HG02588 (cell line): ENCODE data around the gene CHRM4.
"Not testable (repeated sequence)": the region's sequence is repeated elsewhere in the genome, so short reads cannot be mapped to it uniquely, and the experiment has no call there.

Experiments used
- ATAC-seq: cut with Tn5 transposase; IDR thresholded peaks from one replicate; pipeline ENCODE4 v1.9.1; 2021; ENCODE audit warnings: mild to moderate bottlenecking, moderate library complexity; ENCODE audit not compliant: unreplicated experiment

The CHRM4 gene

DNA sequence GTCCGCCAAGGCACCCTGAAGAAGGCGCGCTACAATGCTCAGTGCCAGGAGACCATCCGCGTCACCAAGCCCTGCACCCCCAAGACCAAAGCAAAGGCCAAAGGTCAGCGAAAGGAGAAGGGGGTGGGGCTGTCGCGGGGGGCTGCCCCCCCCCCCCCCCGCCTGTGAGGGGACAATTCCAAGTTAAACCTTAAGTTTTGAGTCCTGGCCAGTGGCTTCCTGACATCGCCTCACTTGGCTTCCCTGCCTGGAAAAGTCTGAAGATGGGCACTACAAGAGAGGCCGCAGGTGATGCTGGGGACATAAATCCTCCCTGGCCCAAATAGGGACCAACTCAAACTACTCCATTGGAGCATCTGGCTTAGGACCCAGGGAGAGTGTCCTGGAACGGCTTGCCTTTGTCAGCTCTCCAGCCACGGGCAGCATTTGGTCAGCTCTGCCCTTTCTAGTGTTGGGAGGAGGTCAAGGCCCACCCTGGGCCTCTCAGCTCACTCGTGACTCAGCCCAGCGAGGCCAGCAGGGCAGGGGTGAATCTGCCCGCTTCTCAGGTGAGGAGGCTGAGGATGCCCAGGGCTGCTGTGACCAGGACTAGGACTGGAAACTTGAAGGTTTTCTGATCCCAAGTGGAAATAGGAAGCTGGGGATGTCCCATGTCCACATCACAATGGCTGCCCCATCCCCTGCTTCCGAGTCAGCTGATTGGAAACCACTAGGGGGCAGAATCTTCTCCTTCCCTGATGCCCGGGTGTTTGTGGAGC is 8.8 kb downstream of the CHRM4 start:
- ATAC-seq: no peak

DNA sequence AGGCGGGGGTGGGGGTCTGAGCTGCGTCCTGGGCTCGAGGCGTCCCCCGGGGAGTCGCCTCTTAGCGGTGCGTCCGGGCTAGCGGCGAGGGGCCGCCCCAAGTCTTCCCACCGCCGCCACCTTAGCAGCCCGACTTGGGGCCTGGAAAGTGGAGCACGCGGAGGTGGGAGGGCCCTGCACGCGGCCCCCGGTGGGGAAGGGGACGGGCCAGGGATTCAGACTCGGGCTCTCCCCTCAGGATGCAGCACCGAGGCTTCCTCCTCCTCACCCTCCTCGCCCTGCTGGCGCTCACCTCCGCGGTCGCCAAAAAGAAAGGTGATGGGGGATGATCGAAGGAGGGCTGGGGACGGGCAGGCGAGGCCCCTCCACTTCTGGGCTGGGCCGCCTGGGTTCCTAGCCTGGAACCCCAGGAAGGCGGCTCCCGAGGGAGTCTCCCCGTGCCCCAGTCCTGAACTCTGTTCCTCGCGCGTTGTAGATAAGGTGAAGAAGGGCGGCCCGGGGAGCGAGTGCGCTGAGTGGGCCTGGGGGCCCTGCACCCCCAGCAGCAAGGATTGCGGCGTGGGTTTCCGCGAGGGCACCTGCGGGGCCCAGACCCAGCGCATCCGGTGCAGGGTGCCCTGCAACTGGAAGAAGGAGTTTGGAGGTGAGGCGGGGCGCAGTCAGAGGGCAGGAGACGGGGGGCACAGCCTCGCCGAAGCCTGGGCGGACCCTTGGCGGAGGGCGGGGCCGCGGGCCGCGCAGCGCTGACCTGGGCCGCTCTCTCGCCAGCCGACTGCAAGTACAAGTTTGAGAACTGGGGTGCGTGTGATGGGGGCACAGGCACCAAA is 9.5 kb downstream of the CHRM4 start:
- ATAC-seq: no peak

DNA sequence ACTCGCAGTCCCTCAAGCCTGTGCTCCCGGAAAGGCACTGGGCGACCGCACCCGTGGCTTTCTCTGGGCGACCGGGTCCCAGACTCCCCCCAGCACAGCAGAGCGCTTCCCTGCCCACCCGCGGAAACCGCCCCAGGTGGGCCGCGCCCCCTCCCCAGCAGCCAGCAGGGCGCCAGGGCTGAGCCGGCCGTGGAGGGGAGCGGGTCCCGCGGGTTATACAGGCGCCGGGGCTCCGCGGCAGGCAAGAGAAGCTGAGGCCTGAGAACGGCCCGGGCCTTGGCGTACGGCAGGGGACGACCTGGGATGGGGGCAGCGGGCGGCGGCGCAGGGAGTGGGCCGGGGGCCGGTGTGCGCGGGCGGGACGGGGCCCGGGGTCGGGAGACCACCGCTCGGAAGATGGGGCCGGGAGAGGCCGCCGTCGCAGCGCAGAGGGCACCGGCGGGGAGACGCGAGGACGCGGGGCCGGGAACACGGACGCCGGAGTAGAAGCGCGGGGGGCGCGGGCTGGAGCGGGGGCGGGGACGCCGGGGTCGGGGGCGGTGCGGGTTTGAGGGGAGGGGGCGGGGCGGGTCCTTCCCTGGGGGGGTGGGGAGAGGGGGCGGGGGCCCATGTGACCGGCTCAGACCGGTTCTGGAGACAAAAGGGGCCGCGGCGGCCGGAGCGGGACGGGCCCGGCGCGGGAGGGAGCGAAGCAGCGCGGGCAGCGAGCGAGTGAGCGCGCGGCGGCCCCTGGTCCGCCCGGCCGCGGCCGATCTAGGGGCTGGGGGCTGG is 10.3 kb downstream of the CHRM4 start, which contains the start of gene MDK:
Gene MDK (plus strand): TSS at position 622 of the 771 bp plus-strand sequence. CDS start 389 bp downstream, outside the sequence.
- peak; percentile 3 for ATAC-seq

DNA sequence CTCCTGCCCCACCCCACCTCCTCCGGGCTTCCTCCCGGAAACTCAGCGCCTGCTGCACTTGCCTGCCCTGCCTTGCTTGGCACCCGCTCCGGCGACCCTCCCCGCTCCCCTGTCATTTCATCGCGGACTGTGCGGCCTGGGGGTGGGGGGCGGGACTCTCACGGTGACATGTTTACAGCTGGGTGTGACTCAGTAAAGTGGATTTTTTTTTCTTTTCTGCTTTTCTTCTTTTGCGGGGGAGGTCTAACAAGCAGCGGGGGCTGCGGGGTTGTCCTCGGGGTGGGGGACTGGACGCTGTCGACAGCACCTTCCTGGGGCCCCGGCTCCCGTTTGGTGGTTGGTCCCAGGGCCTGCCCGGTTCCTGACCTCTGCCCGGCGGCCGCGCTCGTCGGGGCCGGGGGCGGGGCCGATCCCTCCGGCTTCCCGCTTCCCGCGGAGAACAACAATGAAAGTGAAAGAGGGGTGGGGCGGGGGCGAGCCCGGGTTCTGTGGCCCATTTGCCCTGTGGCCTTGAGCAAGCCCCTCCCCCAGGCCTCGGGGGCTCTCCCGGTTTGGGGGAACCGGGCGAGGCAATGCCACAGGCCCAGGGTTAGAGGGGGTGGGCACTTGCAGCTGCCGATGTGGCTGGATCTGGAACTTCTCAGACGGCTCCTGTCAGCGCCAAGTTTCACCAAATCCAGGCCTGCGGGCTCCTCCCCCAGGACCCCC is 11.1 kb downstream of the CHRM4 start:
- peak; percentile 46 for ATAC-seq

DNA sequence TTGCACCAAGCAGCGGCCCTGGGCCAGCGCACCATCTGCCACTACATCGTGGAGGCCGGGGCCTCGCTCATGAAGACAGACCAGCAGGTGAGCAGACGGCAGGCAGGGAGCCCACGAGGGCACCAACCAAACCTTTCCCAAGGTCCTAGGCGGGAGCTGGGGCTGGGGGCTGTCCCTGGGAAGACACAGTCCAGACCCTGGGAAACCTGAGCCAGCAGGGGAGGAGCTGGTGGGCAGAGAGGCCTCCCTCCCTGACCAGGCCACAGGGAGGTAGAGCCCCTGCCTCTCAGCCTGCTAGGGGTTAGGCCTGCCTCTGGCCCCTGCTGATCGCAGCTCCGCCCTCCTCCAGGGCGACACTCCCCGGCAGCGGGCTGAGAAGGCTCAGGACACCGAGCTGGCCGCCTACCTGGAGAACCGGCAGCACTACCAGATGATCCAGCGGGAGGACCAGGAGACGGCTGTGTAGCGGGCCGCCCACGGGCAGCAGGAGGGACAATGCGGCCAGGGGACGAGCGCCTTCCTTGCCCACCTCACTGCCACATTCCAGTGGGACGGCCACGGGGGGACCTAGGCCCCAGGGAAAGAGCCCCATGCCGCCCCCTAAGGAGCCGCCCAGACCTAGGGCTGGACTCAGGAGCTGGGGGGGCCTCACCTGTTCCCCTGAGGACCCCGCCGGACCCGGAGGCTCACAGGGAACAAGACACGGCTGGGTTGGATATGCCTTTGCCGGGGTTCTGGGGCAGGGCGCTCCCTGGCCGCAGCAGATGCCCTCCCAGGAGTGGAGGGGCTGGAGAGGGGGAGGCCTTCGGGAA is 11.9 kb downstream of the CHRM4 start:
- not testable (repeated sequence) for ATAC-seq

DNA sequence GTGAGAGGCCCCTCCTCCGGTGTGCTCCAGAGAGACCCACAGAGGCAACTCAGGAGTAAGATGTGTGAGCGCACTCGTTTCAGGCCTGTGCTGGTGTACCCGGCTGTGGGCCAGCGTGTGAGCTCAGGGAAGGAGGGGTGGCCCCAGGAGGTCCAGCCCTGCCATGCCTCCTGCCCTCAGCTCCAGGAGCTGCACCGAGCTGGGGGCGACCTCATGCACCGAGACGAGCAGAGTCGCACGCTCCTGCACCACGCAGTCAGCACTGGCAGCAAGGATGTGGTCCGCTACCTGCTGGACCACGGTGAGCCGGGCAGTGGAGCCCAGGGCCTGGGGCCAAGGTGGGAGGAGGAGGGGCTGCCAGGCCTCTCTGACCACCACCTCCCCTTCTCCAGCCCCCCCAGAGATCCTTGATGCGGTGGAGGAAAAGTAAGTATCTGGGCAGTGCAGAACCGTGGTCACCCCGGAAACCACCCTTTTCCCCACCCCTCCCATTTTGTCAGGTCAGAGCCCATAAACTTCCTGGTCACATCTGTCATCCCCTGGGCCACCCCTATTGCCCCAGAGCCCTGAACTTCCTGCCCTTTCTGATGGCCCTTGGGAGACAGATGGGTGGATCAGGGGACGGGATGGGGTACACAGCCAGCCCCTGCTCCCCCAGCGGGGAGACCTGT is 12.6 kb downstream of the CHRM4 start:
- ATAC-seq: no peak

DNA sequence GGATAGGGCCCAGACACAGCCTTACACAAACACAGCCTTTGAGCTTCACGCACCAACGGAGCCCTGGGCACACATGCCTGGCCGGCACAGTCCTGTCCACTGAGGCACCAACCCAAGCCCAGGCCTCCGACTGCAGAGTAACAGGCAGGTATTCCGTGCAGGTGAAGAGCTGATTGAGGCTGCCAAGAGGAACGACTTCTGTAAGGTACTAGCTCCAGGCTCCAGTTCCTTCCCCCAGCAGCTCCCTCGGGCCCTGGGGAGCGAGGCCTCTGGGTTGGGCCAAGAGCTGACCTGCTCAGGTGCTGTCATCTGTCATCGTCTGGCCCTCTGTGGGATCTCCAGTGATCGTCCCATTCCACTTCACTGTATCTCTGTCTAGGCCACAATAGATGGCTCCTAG is 13.3 kb downstream of the CHRM4 start:
- ATAC-seq: no peak

DNA sequence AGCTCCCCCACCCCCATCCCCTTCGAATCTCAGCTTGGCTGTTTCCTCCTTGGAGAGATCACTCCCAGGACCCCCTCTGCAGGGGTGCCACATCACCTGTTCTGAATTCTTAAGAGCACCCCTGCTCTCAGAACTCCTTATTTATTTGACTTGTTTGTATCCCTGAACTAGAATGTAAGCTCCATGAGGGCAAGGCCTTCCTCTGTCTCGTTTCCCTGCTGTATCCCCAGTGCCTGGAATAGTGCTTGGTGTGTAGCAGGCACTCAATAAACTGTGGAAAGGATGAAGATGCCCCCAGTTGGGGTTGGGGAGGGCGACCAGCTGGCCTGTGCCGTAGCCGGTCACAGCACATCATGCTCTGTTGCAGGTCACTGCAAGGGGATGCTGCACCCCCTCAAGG is 13.7 kb downstream of the CHRM4 start:
- ATAC-seq: no peak

DNA sequence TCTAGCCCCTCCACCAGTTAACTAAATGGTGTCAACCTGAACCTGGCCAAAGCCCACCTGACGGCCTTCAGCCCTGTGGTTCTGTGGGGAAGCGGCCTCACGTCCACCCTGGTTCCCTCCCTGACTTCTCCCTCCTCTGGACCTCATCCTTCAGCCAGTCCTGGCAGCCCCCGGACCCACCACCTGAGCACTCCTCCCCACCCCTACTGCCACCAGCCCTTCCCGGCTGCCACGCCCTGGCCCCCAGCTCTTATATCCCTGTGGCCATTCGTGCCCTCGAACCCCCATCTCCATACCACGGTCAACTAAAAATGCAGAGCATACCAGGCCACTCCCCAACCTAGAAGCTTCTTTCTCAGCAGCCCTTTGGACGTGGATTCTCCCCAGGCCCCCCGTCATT is 14.3 kb downstream of the CHRM4 start:
- ATAC-seq: no peak

DNA sequence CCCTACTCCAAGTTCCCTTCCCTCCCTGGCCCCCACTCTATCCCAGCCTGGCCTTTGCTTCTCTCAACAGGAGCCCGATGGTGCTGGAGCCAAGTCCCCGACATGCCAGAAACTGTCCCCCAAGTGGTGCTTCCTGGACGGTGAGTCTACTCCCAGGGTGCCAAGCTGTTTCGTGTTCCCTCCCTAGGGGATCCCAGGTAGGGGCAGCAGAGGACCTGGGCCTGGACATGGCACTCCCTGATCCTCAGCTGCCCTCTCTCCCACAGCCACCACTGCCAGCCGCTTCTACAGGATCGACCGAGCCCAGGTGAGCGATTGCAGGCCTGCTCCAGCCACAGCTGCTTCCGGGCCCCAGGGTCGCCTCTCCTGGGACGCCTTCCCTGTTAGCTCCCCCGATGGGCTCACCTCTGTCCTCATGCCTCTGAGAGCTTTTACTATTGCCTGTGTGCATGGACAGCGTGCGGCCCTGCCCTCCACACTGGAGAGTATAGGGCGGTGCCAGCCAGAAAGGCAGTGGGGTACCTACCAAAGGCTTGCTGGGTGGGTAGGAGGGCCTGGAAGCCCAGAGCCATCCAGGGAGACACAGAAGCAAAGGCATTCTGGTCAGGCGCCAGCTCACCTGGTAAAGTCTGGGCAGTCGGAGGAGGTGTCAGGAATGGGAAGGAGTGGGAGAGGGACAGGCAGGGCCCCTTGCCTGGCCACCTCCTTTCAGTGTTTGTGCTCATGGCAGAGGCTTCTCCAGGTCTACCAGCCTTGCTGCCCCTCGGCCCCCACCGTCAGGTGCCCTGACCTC is 15.1 kb downstream of the CHRM4 start:
- no peak for ATAC-seq

DNA sequence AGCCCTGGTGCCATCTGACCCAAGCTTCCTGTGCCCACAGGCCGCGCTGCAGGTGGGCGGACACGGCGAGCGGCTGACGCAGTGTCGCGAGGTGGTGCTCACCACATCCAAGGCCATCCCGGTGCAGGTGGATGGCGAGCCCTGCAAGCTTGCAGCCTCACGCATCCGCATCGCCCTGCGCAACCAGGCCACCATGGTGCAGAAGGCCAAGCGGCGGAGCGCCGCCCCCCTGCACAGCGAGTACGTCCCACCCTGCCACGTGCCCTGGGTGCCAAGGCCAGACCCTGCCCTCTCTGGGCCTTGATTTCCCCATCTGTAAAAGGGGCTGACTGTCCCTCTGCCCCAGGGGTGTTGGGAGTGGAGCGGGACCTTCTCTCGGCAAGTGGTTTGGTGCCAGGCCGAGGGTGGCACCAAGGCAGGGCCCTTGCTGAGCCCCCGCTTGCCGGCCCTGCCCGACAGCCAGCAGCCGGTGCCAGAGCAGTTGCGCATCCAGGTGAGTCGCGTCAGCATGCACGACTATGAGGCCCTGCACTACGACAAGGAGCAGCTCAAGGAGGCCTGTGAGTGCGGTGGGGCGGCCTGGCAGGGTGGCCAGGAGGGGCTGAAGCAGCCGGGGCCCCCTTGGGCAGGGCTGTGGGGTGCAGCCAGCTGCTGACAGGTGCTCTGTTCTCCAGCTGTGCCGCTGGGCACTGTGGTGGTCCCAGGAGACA is 16.0 kb downstream of the CHRM4 start:
- no peak for ATAC-seq

DNA sequence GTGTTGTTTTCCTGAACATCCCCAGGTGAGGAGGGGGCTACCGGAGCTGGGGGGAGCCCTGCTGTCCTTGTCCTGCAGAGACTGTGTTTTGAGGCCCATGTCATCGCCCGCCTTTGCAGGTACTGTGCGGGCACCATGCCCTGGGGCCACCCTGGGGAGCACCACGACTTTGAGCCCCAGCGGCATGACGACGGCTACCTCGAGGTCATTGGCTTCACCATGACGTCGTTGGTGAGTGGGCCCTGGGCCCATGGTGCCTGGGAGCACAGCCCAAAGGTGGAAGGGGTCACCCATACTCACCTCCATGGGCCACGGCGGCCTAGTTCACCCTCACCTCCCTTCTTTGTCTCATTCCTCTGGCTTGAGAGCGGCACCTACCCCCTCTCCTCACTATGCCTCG is 16.8 kb downstream of the CHRM4 start:
- no peak for ATAC-seq

DNA sequence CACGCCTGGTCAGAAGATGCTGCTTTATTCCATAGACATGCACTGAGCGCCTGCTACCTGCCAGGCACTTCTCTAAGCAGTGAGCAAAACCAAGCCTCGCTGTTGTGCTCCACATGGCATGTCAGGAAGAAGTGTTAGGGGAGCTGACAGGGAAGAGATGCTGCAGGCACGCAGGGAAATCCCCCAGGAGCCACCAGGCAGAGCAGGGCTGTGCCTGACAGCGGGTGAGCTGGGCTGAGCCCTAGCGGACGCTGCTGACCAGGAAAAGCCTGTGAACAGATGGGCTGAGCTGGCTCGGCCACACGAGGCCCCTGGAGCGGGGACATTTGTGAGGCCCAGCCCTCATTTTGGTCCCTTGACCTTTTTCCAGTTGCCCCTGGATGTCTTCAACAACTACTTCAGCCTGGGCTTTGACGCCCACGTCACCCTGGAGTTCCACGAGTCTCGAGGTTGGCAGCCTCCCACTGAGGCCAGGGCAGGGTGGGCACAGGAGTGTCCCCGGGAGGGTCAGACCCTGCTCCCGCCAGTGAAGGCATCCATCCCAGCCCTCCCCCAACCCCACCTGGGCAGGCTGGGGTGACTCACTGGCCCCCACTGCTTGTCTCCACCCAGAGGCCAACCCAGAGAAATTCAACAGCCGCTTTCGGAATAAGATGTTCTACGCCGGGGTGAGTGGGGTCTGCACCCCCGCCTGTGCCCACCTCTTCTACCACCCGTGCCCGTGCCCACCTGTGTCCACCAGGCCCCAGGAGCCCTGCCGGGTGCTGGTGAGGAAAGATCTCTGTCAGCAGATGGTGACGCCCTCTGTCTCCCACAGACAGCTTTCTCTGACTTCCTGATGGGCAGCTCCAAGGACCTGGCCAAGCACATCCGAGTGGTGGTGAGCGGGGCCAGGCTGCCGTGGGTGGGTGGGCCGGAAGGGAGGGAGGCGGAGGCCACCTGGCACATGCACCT is 17.5 kb downstream of the CHRM4 start:
- no peak for ATAC-seq

DNA sequence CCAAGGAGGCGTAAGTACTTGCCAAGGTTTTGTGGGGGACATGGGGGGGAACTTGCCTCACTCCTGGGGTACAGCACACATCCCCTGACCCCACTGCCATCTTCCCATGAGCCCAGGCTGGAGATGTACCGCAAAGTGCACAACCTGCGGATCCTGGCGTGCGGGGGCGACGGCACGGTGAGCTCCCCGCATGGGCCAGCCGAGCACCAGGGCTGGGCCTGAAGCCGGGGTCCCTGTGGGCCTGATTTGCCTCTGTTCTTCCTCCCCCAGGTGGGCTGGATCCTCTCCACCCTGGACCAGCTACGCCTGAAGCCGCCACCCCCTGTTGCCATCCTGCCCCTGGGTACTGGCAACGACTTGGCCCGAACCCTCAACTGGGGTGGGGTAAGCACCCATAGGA is 19.1 kb downstream of the CHRM4 start:
- not testable (repeated sequence) for ATAC-seq

DNA sequence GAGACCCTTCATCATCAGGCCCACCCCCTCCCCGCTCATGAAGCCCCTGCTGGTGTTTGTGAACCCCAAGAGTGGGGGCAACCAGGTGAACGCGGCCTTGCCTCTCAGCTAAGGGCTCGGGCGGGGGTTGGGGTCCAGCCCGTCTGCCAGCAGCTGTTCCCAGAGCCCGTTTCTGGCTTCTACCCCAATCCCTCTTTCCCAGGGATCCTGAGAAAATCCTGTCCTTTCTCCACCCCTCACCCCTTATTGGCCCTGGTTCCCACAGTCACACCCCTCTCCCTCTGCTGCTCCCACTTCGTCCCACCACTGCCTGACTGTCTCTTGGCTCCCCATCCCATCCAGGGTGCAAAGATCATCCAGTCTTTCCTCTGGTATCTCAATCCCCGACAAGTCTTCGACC is 19.5 kb downstream of the CHRM4 start:
- no peak for ATAC-seq

DNA sequence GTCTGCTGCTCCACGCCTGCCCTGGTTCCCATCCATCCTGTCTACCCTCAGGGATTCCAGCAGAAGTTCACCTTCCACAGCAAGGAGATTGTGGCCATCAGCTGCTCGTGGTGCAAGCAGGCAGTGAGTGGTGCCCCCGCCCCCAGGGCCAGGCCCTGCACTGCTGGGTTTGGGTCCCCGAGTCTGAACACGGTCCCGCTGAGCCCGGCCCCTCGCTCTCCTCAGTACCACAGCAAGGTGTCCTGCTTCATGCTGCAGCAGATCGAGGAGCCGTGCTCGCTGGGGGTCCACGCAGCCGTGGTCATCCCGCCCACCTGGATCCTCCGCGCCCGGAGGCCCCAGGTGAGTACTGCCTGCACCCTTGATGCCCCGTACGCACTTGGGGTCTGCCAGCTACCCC is 20.3 kb downstream of the CHRM4 start:
- not testable (repeated sequence) for ATAC-seq

DNA sequence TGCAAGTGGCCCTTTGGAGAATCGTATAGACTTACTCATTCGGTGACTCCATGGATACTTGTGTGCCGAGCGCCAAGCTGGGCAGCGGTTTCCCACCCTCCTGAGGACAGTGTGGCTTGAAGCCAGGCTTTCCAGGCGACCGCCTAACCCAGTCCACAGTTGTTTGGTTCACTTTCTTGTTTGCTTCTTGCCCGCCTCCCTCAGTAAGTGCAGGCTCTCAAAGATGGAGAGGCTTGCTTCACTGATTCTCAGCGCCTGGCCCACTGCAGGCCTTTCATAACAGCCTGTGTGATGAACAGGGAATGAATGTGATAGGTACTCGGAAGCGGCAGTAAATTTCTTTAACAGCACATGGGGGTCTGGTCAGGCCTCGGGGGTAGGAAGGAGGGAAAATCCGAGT is 21.3 kb downstream of the CHRM4 start:
- ATAC-seq: no peak
